GM23338 (cell line): ENCODE measurements around the gene CNPY4. TPM values are rescaled to one million over a fixed set of nuclear protein-coding genes. Genes with fewer than 3 reads are reported as not detected.

Source experiments
- ATAC-seq: fragments of 200-7000 bp; cut with Tn5 transposase; 3 replicates; pipeline ENCODE4 v1.9.1; 2020
- DNase-seq: peaks from one replicate; pipeline ENCODE4 v3.0.0-alpha.2; 2015; ENCODE audit warnings: low spot score
- H2AFZ ChIP-seq: fragments of 200-600 bp; sonication (generic); 2 replicates; pipeline ENCODE4 v1.8.0; 2016; ENCODE audit warnings: antibody characterized with exemption, mild to moderate bottlenecking, moderate library complexity
- H3F3A ChIP-seq: fragments of 200-600 bp; sonication (generic); replicated peaks from 2 replicates; pipeline ENCODE4 v1.8.0; 2017; ENCODE audit warnings: antibody characterized with exemption, mixed run types, low read depth
- H3K27ac ChIP-seq: fragments of 200-600 bp; sonication (generic); 2 replicates; pipeline ENCODE4 v1.6.1; 2016; ENCODE audit warnings: low read depth
- H3K27me3 ChIP-seq: fragments of 200-600 bp; sonication (generic); 2 replicates; pipeline ENCODE4 v1.8.0; 2016; ENCODE audit warnings: mild to moderate bottlenecking, mixed run types, moderate library complexity; ENCODE audit not compliant: insufficient read depth
- H3K36me3 ChIP-seq: fragments of 200-600 bp; sonication (generic); 2 replicates; pipeline ENCODE4 v1.8.0; 2016; ENCODE audit warnings: mild to moderate bottlenecking; ENCODE audit not compliant: insufficient read depth
- H3K4me1 ChIP-seq: fragments of 200-600 bp; sonication (generic); 2 replicates; pipeline ENCODE4 v1.8.0; 2016; ENCODE audit warnings: mild to moderate bottlenecking, moderate library complexity; ENCODE audit not compliant: insufficient read depth
- H3K4me2 ChIP-seq: fragments of 200-600 bp; sonication (generic); 2 replicates; pipeline ENCODE4 v1.7.1; 2017; ENCODE audit warnings: mixed run types
- H3K4me3 ChIP-seq: fragments of 200-600 bp; sonication (generic); 2 replicates; pipeline ENCODE4 v1.6.1; 2016; ENCODE audit warnings: mixed run types
- H3K79me2 ChIP-seq: fragments of 200-600 bp; sonication (generic); replicated peaks from 2 replicates; pipeline ENCODE4 v1.8.0; 2017; ENCODE audit warnings: mild to moderate bottlenecking; ENCODE audit not compliant: insufficient read depth
- H3K9me2 ChIP-seq: fragments of 200-600 bp; sonication (generic); 2 replicates; pipeline ENCODE4 v1.8.0; 2017; ENCODE audit not compliant: insufficient read depth
- H4K20me1 ChIP-seq: fragments of 200-600 bp; sonication (generic); replicated peaks from 2 replicates; pipeline ENCODE4 v1.8.0; 2017; ENCODE audit warnings: mild to moderate bottlenecking; ENCODE audit not compliant: insufficient read depth
- H3K27ac Mint-ChIP-seq: 2 replicates; pipeline ENCODE4 v1.8.0; 2020; ENCODE audit warnings: inconsistent platforms, mild to moderate bottlenecking, moderate library complexity, mixed read lengths
- H3K27me3 Mint-ChIP-seq: 3 replicates; pipeline ENCODE4 v1.8.0; 2022; ENCODE audit warnings: low read depth, mild to moderate bottlenecking, moderate library complexity, mixed read lengths, inconsistent platforms; ENCODE audit not compliant: insufficient read depth, poor library complexity
- H3K36me3 Mint-ChIP-seq: 3 replicates; pipeline ENCODE4 v1.8.0; 2021; ENCODE audit warnings: low read depth, mild to moderate bottlenecking, inconsistent platforms, moderate library complexity, mixed read lengths
- H3K4me1 Mint-ChIP-seq: 3 replicates; pipeline ENCODE4 v1.8.0; 2020; ENCODE audit warnings: mild to moderate bottlenecking, inconsistent platforms, mixed read lengths
- H3K4me3 Mint-ChIP-seq: 3 replicates; pipeline ENCODE4 v1.8.0; 2021; ENCODE audit warnings: moderate library complexity, mild to moderate bottlenecking, inconsistent platforms, mixed read lengths
- H3K9me3 Mint-ChIP-seq: 3 replicates; pipeline ENCODE4 v1.8.0; 2020; ENCODE audit warnings: moderate library complexity, mild to moderate bottlenecking, inconsistent platforms, mixed read lengths
- CREB1 ChIP-seq: fragments of 250-450 bp; sonication (Bioruptor Pico); IDR thresholded peaks from 2 replicates; pipeline ENCODE4 v1.5.0; 2020; ENCODE audit warnings: low read depth, mild to moderate bottlenecking, moderate library complexity
- ETS1 ChIP-seq: IDR thresholded peaks from 2 replicates; pipeline ENCODE4 v1.6.1; 2016; ENCODE audit warnings: antibody characterized with exemption
- EZH2 ChIP-seq: fragments of 200-600 bp; sonication (generic); IDR thresholded peaks from one replicate; pipeline ENCODE4 v1.8.0; 2017; ENCODE audit warnings: antibody characterized with exemption, mild to moderate bottlenecking, low read depth; ENCODE audit not compliant: unreplicated experiment
- EZH2phosphoT487 ChIP-seq: fragments of 200-600 bp; sonication (generic); IDR thresholded peaks from one replicate; pipeline ENCODE4 v1.8.1; 2018; ENCODE audit warnings: antibody characterized with exemption; ENCODE audit not compliant: unreplicated experiment
- JUNB ChIP-seq: IDR thresholded peaks from one replicate; pipeline ENCODE4 v1.6.1; 2016; ENCODE audit warnings: antibody characterized with exemption; ENCODE audit not compliant: unreplicated experiment
- NANOG ChIP-seq: IDR thresholded peaks from 2 replicates; pipeline ENCODE4 v1.6.1; 2016; ENCODE audit warnings: antibody characterized with exemption, borderline replicate concordance
- ZNF114 ChIP-seq: fragments of 250-450 bp; sonication (Bioruptor Pico); IDR thresholded peaks from 2 replicates; pipeline ENCODE4 v1.5.0; 2020; ENCODE audit warnings: mild to moderate bottlenecking, moderate library complexity
- ZNF331 ChIP-seq: fragments of 250-450 bp; sonication (Bioruptor Pico); IDR thresholded peaks from 2 replicates; pipeline ENCODE4 v1.5.0; 2020; ENCODE audit warnings: low read depth, mild to moderate bottlenecking, moderate library complexity
- ZNF462 ChIP-seq: fragments of 250-450 bp; sonication (Bioruptor Pico); IDR thresholded peaks from 2 replicates; pipeline ENCODE4 v1.5.0; 2020; ENCODE audit warnings: mild to moderate bottlenecking, moderate library complexity
- polyA plus RNA-seq: library from polyadenylated mRNA; unstranded; fragments of >200 nt; fragmentation: Nextera tagmentation; extraction: Ambion mirVana; gene quantifications from 2 replicates; pipeline ENCODE4 v1.2.1, GENCODE V29; 2016
- total RNA-seq: library from RNA; depleted of rRNA; stranded (reverse); fragments of >200 nt; shearing (Covaris generic); gene quantifications from 2 replicates; pipeline ENCODE4 v1.2.3, GENCODE V29; 2014

Gene CNPY4
- total and polyA plus RNA-seq, 2 experiments from 2014 or later = 10.7 to 12.0 TPM

- TF ChIP-seq ZNF462 (CRISPR knock-in tag) (no peak), ETS1 (no peak), ZNF114 (CRISPR knock-in tag) (no peak), EZH2 (no peak), CREB1 (CRISPR knock-in tag) (no peak), ZNF331 (no peak), NANOG (no peak), JUNB (no peak)
Observed at GRCh38 chr7:100085515-100085914, 33.9 kb upstream of the CNPY4 start (continued).

- H3K36me3 ChIP-seq = peaks cover 3% of the 10 kb centered on the region
- Mint-ChIP-seq H3K9me3 (no peaks in the 10 kb centered on the region), H3K27me3 (peaks cover 22% of the 10 kb centered on the region), H3K27ac (no peak overlapping the region), H3K4me1 (peaks cover 26% of the 10 kb centered on the region), H3K36me3 (peaks cover 21% of the 10 kb centered on the region), H3K4me3 (peak overlapping the region; percentile 13; the same call in 1 of the 3 replicates)
- no peak for TF ChIP-seq EZH2phosphoT487
- TF ChIP-seq ZNF114 (CRISPR knock-in tag) = no peak
- no peak for TF ChIP-seq CREB1 (CRISPR knock-in tag)
- no peaks in the 10 kb centered on the region for H3K27me3 ChIP-seq
- H3K4me3 ChIP-seq = no peak overlapping the region
- ATAC-seq (no peak), DNase-seq (no peak)
- peak overlapping the region; percentile 6; the same call in 1 of the 2 replicates for H2AFZ ChIP-seq
- H3K4me2 ChIP-seq = no peak overlapping the region
- peaks cover 11% of the 10 kb centered on the region; the same call in 1 of the 2 replicates for H4K20me1 ChIP-seq
- no peak overlapping the region for H3K27ac ChIP-seq
- H3K79me2 ChIP-seq = peaks cover 8% of the 10 kb centered on the region
- no peaks in the 10 kb centered on the region for H3K9me2 ChIP-seq
- H3F3A ChIP-seq = peaks cover 38% of the 10 kb centered on the region
- H3K4me1 ChIP-seq = peaks cover 14% of the 10 kb centered on the region
Observed at GRCh38 chr7:100087055-100087750, 32.2 kb upstream of the CNPY4 start.
